Fibroblast of skin of abdomen (primary cell): ENCODE data around the gene OR2L2. TPM values are rescaled to one million over a fixed set of nuclear protein-coding genes. Genes with fewer than 3 reads are reported as not detected.
"Not testable (repeated sequence)": the region's sequence is repeated elsewhere in the genome, so short reads cannot be mapped to it uniquely, and the experiment has no call there.

Source experiments
- DNase-seq: peaks from one replicate; pipeline ENCODE4 v3.0.0-alpha.2; 2013
- polyA plus RNA-seq, 2 experiments: library from polyadenylated mRNA; unstranded; fragments of 120-200 nt; gene quantifications; one replicate each; pipeline ENCODE4 v1.2.1, GENCODE V29; 2013; ENCODE audit not compliant: insufficient read length in 2 of 2

Gene OR2L2
- not detected for polyA plus RNA-seq (2013, experiment 1 of 2; ENCODE audit: insufficient read length)
- polyA plus RNA-seq (2013, experiment 2 of 2; ENCODE audit: insufficient read length): not detected

GRCh38 chr1:248029770-248030169 is at the start of gene OR2L2:
Gene OR2L2 (plus strand): TSS chr1:248030070. CDS start chr1:248038268, 8,198 bp downstream.
- DNase-seq: no peak

GRCh38 chr1:247992986-247993385 is 36.9 kb upstream of the OR2L2 start:
- no peak for DNase-seq

GRCh38 chr1:247998811-247999210 is 31.1 kb upstream of the OR2L2 start:
- DNase-seq: no peak

- no peak for DNase-seq
Observed at GRCh38 chr1:248000169-248000568, 29.7 kb upstream of the OR2L2 start.

GRCh38 chr1:248007778-248008177 is 22.1 kb upstream of the OR2L2 start:
- no peak for DNase-seq

DNA sequence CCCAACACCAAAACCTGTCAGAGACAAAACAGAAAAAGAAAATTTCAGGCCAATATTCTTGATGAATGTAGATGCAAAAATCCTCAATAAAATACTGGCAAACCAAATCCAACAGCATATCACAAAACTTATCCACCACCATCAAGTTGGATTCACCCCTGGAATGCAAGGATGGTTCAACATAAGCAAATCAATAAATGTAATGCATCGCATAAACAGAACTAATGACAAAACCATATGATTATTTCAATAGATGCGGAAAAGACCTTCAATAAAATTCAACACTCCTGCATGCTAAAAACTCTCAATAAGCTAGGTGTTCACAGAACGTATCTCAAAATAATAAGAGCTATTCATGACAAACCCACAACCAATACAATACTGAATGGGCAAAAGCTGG is 20.2 kb upstream of the OR2L2 start:
- no peak for DNase-seq

- no peak for DNase-seq
Observed at GRCh38 chr1:248013229-248013710, 16.6 kb upstream of the OR2L2 start, which contains the start of gene OR2L5. Gene OR2L5 (plus strand): TSS chr1:248013660. CDS start chr1:248021948, 8,288 bp downstream.

- no peak for DNase-seq
Observed at GRCh38 chr1:248015803-248016202, 14.1 kb upstream of the OR2L2 start.

GRCh38 chr1:248045209-248045608 is 15.3 kb downstream of the OR2L2 start:
- DNase-seq: no peak

GRCh38 chr1:248046536-248046935 is 16.7 kb downstream of the OR2L2 start, which contains the start of gene OR2L3:
Gene OR2L3 (plus strand): TSS chr1:248046836. CDS start chr1:248060682, 13,846 bp downstream.
- DNase-seq: no peak

GRCh38 chr1:248047008-248047407 is 17.1 kb downstream of the OR2L2 start:
- no peak for DNase-seq

DNA sequence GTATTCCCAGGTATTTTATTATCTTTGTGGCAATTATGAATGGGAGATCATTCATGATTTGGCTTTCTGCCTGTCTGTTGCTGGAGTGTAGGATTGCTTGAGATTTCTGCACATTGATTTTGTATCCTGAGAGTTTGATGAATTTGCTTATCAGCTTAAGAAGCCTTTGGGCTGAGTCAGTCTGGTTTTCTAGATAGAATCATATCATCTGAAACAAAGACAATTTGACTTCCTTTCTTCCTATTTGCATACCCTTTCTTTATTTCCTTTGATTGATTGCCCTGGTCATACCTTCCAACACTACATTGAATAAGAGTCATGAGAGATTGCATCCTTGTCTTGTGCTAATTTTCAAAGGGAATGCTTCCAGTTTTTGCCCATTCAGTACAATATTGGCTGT is 24.8 kb downstream of the OR2L2 start:
- DNase-seq: no peak

GRCh38 chr1:248055261-248055660 is 25.4 kb downstream of the OR2L2 start:
- DNase-seq: no peak

DNA sequence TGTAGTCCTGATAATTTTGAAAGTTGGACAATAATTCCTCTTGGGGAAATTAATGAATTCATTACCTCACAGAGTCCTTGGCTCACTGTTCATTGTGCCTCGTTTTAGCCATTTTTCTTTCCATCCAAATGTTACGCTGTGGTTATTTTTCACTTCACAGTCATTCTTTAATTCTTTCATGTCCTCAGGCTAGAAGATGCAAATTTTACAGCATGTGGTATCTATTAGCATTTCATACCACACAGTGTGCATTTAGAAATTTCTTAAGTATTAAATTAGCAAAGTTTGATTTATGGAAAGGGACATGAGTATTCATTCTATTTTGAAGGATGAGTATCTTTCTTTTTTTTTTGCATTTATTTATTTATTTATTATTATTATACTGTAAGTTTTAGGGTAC is 35.2 kb downstream of the OR2L2 start:
- DNase-seq: no peak

- DNase-seq: no peak
Observed at GRCh38 chr1:248065604-248066003, 35.7 kb downstream of the OR2L2 start.

- DNase-seq: not testable (repeated sequence)
Observed at GRCh38 chr1:248083864-248084263, 54.0 kb downstream of the OR2L2 start.
